ENCODE measurements around the gene TACC3. TPM values are rescaled to one million over a fixed set of nuclear protein-coding genes. Genes with fewer than 3 reads are reported as not detected.

TACC3 gene
- total RNA-seq, 1 experiment from 2014 or later: 22.6 TPM

GRCh38 chr4:1722551-1723118, 1.3 kb downstream of the TACC3 start:
- DNase-seq (ENCODE audit: low spot score): no peak

DNA sequence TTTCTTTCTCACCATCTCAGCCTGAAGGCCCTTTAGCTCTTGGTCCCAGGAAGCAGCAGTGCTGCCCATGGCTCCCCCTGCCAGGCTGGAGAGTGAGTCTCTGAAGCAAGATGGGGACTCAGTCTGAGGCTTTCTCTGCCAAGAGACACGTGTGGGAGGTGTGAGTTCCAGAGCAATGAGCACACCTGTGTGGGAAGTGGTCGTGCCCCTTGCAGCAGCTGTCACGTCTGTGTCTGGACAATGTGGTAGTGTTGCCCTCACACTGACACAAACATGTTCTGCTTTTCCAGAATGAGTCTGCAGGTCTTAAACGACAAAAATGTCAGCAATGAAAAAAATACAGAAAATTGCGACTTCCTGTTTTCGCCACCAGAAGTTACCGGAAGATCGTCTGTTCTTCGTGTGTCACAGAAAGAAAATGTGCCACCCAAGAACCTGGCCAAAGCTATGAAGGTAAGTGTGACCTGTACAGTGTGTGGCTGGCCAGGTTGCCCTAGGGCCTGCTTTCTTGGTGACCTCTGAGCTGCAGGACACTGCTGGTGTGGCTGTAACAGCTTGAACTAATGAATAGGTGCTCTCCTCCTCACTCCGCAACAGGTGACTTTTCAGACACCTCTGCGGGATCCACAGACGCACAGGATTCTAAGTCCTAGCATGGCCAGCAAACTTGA, 1.9 kb downstream of the TACC3 start:
- DNase-seq (ENCODE audit: low spot score): no peak

GRCh38 chr4:1725521-1725920, 4.2 kb downstream of the TACC3 start:
- DNase-seq (ENCODE audit: low spot score): no peak

GRCh38 chr4:1726146-1726934, 5.0 kb downstream of the TACC3 start:
- DNase-seq (ENCODE audit: low spot score): peak; percentile 86

DNA sequence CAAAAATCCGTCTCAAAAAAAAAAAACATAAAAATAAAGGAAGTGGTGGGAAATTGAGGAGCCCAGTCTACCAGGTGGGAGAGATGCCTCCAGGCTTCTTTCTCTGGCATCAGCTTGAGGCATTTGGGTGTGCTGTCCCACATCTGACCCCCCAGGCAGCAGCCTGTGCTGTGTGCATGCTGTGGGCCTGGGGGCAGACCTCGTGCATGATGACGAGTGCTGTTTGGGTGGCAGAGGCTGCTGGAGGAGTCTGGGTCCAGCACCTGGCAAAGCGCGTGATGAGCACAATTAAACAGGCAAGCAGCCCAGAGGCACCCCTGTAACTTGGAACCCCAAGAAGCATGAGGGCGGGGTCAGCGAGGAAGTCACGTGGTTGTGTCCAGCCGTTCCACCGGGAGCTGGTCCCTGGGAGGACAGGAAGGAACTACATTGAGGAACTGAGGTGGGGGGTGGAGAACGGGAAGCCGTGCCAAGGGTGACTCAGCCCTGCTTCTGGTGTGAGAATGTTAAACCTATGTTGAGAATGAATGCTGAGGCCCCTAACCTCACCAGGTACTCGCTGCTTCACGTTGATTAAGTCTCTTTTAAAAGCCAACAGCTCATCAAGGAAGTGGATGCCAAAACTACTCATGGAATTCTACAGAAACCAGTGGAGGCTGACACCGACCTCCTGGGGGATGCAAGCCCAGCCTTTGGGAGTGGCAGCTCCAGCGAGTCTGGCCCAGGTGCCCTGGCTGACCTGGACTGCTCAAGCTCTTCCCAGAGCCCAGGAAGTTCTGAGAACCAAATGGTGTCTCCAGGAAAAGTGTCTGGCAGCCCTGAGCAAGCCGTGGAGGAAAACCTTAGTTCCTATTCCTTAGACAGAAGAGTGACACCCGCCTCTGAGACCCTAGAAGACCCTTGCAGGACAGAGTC, 6.1 kb downstream of the TACC3 start:
- peak; percentile 97 for DNase-seq (ENCODE audit: low spot score)

DNA sequence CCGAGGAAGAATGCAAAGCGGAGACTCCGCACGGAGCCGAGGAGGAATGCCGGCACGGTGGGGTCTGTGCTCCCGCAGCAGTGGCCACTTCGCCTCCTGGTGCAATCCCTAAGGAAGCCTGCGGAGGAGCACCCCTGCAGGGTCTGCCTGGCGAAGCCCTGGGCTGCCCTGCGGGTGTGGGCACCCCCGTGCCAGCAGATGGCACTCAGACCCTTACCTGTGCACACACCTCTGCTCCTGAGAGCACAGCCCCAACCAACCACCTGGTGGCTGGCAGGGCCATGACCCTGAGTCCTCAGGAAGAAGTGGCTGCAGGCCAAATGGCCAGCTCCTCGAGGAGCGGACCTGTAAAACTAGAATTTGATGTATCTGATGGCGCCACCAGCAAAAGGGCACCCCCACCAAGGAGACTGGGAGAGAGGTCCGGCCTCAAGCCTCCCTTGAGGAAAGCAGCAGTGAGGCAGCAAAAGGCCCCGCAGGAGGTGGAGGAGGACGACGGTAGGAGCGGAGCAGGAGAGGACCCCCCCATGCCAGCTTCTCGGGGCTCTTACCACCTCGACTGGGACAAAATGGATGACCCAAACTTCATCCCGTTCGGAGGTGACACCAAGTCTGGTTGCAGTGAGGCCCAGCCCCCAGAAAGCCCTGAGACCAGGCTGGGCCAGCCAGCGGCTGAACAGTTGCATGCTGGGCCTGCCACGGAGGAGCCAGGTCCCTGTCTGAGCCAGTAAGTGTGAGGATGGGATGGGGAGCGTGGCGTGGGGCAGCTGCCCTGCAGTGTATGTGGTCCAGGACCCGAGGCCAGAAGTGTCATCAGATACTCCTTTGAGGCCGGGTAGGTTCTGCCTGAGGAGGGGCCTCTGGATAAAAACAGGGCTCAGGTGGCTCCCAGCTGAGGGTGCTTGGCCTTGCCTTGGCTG, 7.0 kb downstream of the TACC3 start:
- DNase-seq (ENCODE audit: low spot score): no peak

- DNase-seq (ENCODE audit: low spot score): no peak
Observed at GRCh38 chr4:1730532-1731135, 9.3 kb downstream of the TACC3 start.

DNA sequence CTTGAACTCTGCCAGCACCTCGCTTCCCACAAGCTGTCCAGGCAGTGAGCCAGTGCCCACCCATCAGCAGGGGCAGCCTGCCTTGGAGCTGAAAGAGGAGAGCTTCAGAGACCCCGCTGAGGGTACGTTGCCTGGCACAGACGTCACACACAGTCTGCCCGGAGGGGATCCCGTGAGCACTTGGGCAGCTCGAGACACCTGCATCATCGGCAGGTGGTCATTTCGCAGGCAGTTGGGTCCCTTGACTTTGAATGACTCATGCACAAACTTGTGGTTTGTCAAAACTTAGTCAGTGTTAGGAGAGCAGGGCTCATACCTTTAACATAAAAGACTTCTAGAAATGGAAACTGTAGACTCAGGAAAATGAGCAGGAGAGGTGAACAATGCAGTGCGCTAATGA, 9.9 kb downstream of the TACC3 start:
- no peak for DNase-seq (ENCODE audit: low spot score)

GRCh38 chr4:1732911-1733310, 11.6 kb downstream of the TACC3 start:
- no peak for DNase-seq (ENCODE audit: low spot score)

DNA sequence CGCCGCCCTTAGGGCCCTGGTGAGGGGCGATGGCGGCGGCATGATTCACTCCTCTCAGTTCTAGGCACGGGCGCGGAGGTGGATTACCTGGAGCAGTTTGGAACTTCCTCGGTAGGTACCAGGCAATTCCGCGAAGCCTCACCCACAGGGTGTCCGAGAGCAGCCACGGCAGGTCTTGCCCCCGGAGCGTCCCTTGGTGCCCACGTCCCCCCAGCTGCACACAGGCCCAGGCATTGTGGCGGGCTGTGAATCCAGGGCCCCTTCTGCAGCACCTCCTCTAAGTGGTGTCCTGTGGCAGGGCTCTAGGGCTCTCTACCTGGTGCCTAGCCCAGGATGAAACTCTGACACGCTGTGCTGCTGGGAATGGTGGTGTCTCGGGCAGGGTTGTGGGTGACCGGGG, 13.9 kb downstream of the TACC3 start:
- no peak for DNase-seq (ENCODE audit: low spot score)

- DNase-seq (ENCODE audit: low spot score): no peak
Observed at GRCh38 chr4:1736812-1737211, 15.5 kb downstream of the TACC3 start.

GRCh38 chr4:1737666-1738065, 16.3 kb downstream of the TACC3 start:
- no peak for DNase-seq (ENCODE audit: low spot score)

- DNase-seq (ENCODE audit: low spot score): no peak
Observed at GRCh38 chr4:1738410-1738809, 17.1 kb downstream of the TACC3 start.

DNA sequence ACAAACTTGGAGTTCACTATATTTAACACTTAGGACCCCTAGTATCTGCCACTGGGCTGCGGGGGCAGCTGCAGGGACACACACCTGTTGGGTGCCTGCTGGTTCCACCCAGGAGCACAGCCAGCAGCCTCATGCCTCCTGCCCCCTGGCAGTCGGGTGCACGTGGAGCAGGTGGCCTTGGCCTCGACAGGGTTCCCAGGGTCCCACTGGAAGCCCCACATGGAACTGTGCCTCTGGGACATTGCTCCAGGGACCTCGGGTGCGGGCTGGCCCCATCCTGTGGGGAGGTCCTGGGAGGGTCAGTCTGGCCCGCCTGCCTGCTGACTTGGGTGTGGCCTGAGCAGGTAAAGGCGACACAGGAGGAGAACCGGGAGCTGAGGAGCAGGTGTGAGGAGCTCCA, 18.0 kb downstream of the TACC3 start:
- no peak for DNase-seq (ENCODE audit: low spot score)

DNA sequence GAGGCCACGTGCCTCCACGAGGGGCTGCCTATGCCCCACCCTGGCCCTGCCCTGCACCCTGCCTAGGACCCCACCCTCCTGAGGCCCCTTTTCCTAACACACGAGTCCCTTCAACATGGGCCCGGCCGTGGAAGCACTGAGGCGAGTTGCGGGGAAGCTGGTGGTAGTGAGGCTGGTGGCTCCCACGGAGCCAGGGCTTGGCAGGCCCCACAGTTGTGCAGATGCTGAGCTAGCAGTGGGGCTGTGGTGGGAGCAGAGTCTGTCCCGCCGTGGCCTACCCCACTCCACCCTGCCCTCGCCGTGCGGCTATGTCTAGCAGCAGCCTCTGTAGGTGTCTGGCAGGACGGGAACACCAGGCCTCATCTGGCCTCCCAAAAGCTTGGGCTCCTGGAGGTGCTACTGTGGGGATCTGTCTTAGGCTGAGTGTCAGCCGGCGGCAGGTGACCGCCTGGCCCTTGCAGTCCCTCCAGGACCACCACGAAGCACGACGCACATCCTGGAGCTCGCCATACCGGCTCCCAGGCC, 18.8 kb downstream of the TACC3 start:
- no peak for DNase-seq (ENCODE audit: low spot score)

DNA sequence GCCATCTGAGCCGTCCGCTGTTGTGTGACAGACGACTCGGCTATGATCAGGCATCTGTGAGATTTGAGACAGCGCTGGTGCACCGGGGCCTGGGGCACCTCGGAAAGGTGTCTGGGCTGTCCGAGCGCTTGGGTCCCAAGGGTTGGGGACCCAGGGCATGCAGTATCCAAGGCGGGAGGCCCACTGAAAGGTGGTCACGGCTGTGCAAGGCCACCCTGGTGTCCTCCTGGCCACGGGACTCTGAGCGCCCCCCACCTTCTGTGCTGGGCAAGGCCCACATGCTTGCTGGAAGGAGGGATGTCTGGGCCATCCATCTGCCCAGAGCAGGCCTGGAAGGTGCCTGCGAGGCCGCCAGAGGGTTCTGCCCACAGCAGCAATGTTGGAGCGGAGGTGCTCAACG, 19.9 kb downstream of the TACC3 start:
- DNase-seq (ENCODE audit: low spot score): no peak

GRCh38 chr4:1743551-1743950, 22.2 kb downstream of the TACC3 start:
- DNase-seq (ENCODE audit: low spot score): no peak

GRCh38 chr4:1743975-1744374, 22.7 kb downstream of the TACC3 start:
- DNase-seq (ENCODE audit: low spot score): no peak

DNA sequence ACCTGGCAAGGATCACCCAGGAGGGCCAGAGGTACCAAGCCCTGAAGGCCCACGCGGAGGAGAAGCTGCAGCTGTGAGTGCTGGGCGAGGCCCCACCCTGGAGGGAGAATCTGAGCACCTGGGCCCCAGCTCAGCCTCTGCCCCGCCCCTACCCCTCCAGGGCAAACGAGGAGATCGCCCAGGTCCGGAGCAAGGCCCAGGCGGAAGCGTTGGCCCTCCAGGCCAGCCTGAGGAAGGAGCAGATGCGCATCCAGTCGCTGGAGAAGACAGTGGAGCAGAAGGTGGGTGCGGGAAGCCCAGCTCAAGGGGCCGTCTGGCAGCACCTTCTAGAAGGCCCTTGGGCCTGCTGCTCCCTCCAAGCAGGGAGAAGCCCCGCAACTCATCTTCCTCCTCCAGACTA, 23.2 kb downstream of the TACC3 start:
- DNase-seq (ENCODE audit: low spot score): no peak

DNA sequence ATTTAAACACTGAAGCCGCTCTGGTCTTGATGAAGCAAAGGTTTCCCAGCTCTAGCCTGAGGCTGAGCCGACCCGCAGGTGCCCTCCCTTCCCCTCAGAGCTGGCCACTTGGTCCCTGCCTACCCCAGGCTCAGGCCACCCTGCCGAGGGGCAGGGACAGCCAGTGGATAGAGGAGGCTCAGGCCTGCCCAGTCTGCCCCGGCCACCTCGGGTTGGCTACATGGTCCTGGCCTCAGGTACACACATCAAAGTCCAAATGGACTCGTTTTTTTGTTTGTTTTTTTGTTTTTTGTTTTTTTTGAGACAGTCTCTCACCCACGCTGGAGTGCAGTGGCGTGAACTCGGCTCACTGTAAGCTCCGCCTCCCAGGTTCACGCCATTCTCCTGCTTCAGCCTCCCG, 23.8 kb downstream of the TACC3 start:
- DNase-seq (ENCODE audit: low spot score): no peak

All from H4 (cell line).